ENCODE data around the gene PRKG1.

- TF ChIP-seq CTCF (IDR thresholded peaks at IDR 0.05; ENCODE audit: insufficient read depth, low read length, poor library complexity, severe bottlenecking) (no peak), EZH2phosphoT487 (conservative IDR thresholded peaks at IDR 0.05; ENCODE audit: low read length) (no peak)
Measured at GRCh38 chr10:51552879-51553278, 478.6 kb downstream of the PRKG1 start.
